Suprapubic skin (tissue), 4 donors: Measurements from ENCODE around the gene TCF3.

Source experiments
- POLR2A ChIP-seq, 2 donors: fragments of 450-650 bp; IDR thresholded peaks; one replicate each; pipeline ENCODE4 v1.6.1; 2017; ENCODE audit warnings: antibody characterized with exemption in 2 of 2, mild to moderate bottlenecking in 2 of 2, moderate library complexity in 2 of 2
- POLR2AphosphoS5 ChIP-seq, 3 donors: sonication (generic); formaldehyde crosslinking; IDR thresholded peaks; one replicate each; pipeline ENCODE4 v1.6.1; 2017; ENCODE audit warnings: antibody characterized with exemption in 3 of 3
- TF ChIP-seq, protein P1 (sequence below), 2 donors: fragments of 200-600 bp in 1 of 2; fragments of 450-650 bp in 1 of 2; sonication (generic) in 1 of 2; IDR thresholded peaks; one replicate each; pipeline ENCODE4 v1.5.1; 2016 to 2019; ENCODE audit warnings: antibody characterized with exemption in 2 of 2, mild to moderate bottlenecking in 1 of 2, moderate library complexity in 1 of 2

DNA sequence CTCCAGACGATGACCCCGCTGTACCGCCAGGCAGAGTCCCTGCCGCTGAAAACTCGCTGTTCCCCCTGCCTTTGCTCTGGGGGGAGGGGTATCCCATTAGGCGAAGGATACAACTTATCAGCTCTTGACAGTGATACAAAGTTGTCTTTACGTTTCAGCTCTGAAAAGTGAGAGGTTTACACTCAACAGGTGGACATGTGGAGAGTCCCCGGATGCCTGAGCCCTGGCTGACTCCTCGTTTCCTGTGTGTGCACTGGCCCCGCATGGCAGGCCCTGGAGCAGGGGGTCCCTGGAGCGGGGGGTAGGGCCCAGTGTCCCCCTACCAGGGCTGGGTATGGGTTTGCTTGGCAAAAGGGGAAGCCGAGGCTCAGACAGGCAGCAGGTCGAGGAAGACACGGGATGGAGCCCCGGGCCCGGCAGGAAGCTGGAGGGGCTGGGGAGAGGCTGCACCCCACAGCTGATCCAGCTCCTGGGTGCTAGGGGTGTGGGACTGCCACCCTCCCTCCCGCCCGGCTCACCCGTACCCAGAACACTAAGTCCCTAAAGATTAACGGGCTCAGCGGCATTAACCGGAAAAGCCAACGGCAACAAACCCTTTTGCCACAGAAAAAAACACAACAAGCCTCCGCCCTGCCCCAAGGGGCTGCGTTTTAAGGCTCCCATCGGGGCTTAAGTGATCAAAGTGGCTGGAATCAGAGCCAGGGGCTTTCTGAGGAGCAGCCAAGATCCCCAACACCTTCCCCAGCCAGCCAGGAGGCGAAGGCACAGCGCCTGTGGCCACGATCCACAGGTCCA lies 5.6 kb downstream of the TCF3 start:
- TF ChIP-seq POLR2AphosphoS5 (IDR thresholded peaks at IDR 0.05) (no peak), POLR2A (IDR thresholded peaks at IDR 0.05) (no peak)
- TF ChIP-seq, protein P1, sequence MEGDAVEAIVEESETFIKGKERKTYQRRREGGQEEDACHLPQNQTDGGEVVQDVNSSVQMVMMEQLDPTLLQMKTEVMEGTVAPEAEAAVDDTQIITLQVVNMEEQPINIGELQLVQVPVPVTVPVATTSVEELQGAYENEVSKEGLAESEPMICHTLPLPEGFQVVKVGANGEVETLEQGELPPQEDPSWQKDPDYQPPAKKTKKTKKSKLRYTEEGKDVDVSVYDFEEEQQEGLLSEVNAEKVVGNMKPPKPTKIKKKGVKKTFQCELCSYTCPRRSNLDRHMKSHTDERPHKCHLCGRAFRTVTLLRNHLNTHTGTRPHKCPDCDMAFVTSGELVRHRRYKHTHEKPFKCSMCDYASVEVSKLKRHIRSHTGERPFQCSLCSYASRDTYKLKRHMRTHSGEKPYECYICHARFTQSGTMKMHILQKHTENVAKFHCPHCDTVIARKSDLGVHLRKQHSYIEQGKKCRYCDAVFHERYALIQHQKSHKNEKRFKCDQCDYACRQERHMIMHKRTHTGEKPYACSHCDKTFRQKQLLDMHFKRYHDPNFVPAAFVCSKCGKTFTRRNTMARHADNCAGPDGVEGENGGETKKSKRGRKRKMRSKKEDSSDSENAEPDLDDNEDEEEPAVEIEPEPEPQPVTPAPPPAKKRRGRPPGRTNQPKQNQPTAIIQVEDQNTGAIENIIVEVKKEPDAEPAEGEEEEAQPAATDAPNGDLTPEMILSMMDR (IDR thresholded peaks at IDR 0.05) = no peak
